WERI-Rb-1 (cell line): Measurements from ENCODE around the gene SH3BP1.

Source experiments
- DNase-seq: peaks from one replicate; pipeline ENCODE4 v3.0.0-alpha.2; 2020
- H3K27ac ChIP-seq: fragments of 250-450 bp; sonication (Bioruptor Pico); 2 replicates; pipeline ENCODE4 v1.5.1; 2020; ENCODE audit warnings: mild to moderate bottlenecking, moderate library complexity
- H3K27me3 ChIP-seq: fragments of 250-450 bp; sonication (Bioruptor Pico); 2 replicates; pipeline ENCODE4 v1.5.1; 2021; ENCODE audit warnings: mild to moderate bottlenecking, low read depth, moderate library complexity; ENCODE audit not compliant: insufficient read depth, severe bottlenecking
- H3K36me3 ChIP-seq: fragments of 250-450 bp; sonication (Bioruptor Pico); 2 replicates; pipeline ENCODE4 v1.5.1; 2020; ENCODE audit warnings: mild to moderate bottlenecking, moderate library complexity
- H3K4me3 ChIP-seq: 2 replicates; pipeline ENCODE4 v1.5.1; 2011; ENCODE audit warnings: low read depth, mild to moderate bottlenecking, control low read depth, low read length
- H3K9me3 ChIP-seq: fragments of 250-450 bp; sonication (Bioruptor Pico); 2 replicates; pipeline ENCODE4 v1.5.1; 2021; ENCODE audit warnings: mild to moderate bottlenecking, moderate library complexity; ENCODE audit not compliant: severe bottlenecking
- CTCF ChIP-seq: IDR thresholded peaks from 2 replicates; pipeline ENCODE4 v1.5.1; 2011; ENCODE audit warnings: low read depth, mild to moderate bottlenecking, control low read depth, inconsistent platforms, low read length

The SH3BP1 gene

GRCh38 chr22:37634417-37634924 lies 5.0 kb upstream of the SH3BP1 start:
- no peaks in the 10 kb centered on the region; the same call in 1 of the 2 replicates for H3K36me3 ChIP-seq
- H3K9me3 ChIP-seq = no peaks in the 10 kb centered on the region
- DNase-seq = no peak
- H3K4me3 ChIP-seq = no peak overlapping the region
- H3K27me3 ChIP-seq = no peaks in the 10 kb centered on the region
- no peak for TF ChIP-seq CTCF
- peak overlapping the region; percentile 71 for H3K27ac ChIP-seq

GRCh38 chr22:37635157-37635556 lies 4.3 kb upstream of the SH3BP1 start:
- TF ChIP-seq CTCF = no peak
- no peak for DNase-seq
- H3K4me3 ChIP-seq = no peak overlapping the region
- H3K9me3 ChIP-seq = no peaks in the 10 kb centered on the region
- H3K27me3 ChIP-seq = no peaks in the 10 kb centered on the region
- H3K27ac ChIP-seq = no peak overlapping the region
- H3K36me3 ChIP-seq = no peaks in the 10 kb centered on the region; the same call in 1 of the 2 replicates

DNA sequence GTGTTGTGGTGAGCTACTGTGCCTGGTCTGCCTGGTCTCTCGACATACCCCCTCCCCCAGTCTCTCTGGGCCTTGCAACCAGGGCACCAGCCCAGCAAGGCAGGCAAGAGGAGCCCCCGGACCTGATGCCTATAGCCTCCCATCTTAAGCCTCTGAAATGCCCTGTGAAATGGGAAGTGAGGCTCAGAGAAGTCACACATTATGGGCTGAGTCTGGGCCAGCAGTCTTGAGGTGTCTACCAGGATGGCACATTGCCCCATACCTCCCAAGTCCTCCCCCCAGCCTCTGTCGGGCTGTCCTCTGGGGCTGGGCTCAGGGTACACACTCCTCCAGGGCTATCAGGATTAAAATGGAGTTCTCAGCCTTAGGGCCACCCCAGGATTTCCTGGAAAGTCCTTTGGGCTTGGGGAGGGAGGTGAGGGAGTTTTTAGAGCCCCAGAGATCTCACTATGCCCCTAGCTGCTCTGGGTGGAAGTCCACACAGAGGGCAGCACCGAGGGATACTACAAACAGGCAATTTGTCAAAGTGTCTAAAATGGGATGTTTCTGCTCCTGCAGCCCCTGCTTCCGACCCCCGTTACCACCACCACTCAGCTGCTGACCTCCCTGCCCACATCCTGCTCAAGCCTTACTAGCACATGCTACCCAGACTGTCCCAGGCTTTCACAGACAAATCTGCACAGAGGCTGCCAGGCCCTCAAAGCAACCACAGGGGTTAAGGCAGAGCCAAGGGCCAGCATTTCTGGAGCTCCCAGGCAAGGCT lies 3.1 kb upstream of the SH3BP1 start:
- H3K27ac ChIP-seq = no peak overlapping the region
- H3K4me3 ChIP-seq = no peak overlapping the region
- H3K27me3 ChIP-seq = no peaks in the 10 kb centered on the region
- TF ChIP-seq CTCF = no peak; the same call in 1 of the 2 replicates
- H3K9me3 ChIP-seq = no peaks in the 10 kb centered on the region
- DNase-seq = no peak
- H3K36me3 ChIP-seq = no peaks in the 10 kb centered on the region; the same call in 1 of the 2 replicates

GRCh38 chr22:37636949-37637273 lies 2.6 kb upstream of the SH3BP1 start:
- H3K27me3 ChIP-seq = no peaks in the 10 kb centered on the region
- no peak for TF ChIP-seq CTCF
- no peak overlapping the region for H3K4me3 ChIP-seq
- no peak for DNase-seq
- H3K36me3 ChIP-seq = peaks cover 2% of the 10 kb centered on the region
- H3K27ac ChIP-seq = no peak overlapping the region
- no peaks in the 10 kb centered on the region for H3K9me3 ChIP-seq

DNA sequence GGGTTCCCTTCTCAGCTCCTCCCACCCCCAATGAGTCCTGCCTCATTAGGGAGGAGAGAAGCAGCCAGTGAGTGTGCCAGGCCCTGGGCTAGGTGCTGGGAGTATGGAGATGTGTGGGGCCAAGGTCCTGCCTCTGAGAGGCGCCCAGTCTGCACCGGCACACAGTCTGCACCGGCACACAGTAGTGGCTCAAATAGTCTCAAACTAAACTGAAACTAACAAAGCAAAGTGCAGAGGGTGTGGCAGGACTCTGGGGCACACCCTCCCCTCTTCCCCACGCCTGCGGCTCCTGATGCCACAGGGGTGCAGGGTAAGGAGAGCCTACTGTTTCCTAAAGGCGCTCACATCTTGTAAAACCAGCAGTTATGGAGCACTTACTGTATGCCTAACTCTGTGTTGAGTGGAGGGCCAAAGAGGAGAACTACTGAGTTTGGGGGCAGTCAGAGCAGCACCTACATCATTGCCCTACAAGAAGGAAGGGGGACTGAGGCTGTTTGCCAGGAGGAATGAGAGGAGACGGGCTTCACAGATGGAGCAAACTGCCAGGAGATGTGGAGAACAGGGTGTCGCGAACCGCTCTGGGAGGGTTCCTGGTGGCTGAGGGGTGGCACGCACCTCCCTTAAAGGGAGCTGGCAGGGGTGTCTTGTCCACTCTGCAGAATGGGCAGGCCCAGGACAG lies 939 bp upstream of the SH3BP1 start:
- Histone ChIP-seq H3K27ac (no peak overlapping the region; the same call in 1 of the 2 replicates), H3K4me3 (no peak overlapping the region; the same call in 1 of the 2 replicates), H3K9me3 (no peaks in the 10 kb centered on the region), H3K36me3 (peaks cover 7% of the 10 kb centered on the region), H3K27me3 (no peaks in the 10 kb centered on the region)
- no peak for DNase-seq
- no peak for TF ChIP-seq CTCF
